A673 (cell line): ENCODE results near the gene MAGI1.

ENCODE experiments used
- EZH2 ChIP-seq: fragments of 200-600 bp; sonication (generic); IDR thresholded peaks from 2 replicates; pipeline ENCODE4 v1.6.1; 2017; ENCODE audit warnings: borderline replicate concordance, low read depth, mild to moderate bottlenecking, mixed read lengths, antibody characterized with exemption, low read length; ENCODE audit not compliant: poor library complexity, severe bottlenecking
- TF ChIP-seq, protein P1 (sequence below): fragments of 300-800, 200-600 bp; sonication (generic); conservative IDR thresholded peaks from 2 replicates; pipeline ENCODE4 v1.5.1; 2017; ENCODE audit warnings: low read depth, mild to moderate bottlenecking, antibody characterized with exemption, low read length, moderate library complexity, mixed read lengths

- TF ChIP-seq, protein P1, sequence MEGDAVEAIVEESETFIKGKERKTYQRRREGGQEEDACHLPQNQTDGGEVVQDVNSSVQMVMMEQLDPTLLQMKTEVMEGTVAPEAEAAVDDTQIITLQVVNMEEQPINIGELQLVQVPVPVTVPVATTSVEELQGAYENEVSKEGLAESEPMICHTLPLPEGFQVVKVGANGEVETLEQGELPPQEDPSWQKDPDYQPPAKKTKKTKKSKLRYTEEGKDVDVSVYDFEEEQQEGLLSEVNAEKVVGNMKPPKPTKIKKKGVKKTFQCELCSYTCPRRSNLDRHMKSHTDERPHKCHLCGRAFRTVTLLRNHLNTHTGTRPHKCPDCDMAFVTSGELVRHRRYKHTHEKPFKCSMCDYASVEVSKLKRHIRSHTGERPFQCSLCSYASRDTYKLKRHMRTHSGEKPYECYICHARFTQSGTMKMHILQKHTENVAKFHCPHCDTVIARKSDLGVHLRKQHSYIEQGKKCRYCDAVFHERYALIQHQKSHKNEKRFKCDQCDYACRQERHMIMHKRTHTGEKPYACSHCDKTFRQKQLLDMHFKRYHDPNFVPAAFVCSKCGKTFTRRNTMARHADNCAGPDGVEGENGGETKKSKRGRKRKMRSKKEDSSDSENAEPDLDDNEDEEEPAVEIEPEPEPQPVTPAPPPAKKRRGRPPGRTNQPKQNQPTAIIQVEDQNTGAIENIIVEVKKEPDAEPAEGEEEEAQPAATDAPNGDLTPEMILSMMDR = no peak
- no peak for TF ChIP-seq EZH2
Measured at GRCh38 chr3:65995030-65995429, 43.7 kb downstream of the MAGI1 start.
